Measurements from ENCODE around the gene DTX1.

Gene DTX1

GRCh38 chr12:113055594-113056380 is 743 bp upstream of the DTX1 start:
- DNase-seq (ENCODE audit: low read depth in 2 of 2) = no peak

- DNase-seq (ENCODE audit: low read depth in 2 of 2) = no peak
Measured at GRCh38 chr12:113056381-113056630, 224 bp upstream of the DTX1 start.

GRCh38 chr12:113057565-113058485 is 1.3 kb downstream of the DTX1 start:
- no peak for DNase-seq (ENCODE audit: low read depth in 2 of 2)

- DNase-seq (ENCODE audit: low read depth in 2 of 2) = no peak
Measured at GRCh38 chr12:113058553-113058952, 2.0 kb downstream of the DTX1 start.

GRCh38 chr12:113059071-113059595 is 2.6 kb downstream of the DTX1 start:
- DNase-seq (ENCODE audit: low read depth in 2 of 2) = no peak

GRCh38 chr12:113060336-113060960 is 3.9 kb downstream of the DTX1 start:
- DNase-seq (ENCODE audit: low read depth in 2 of 2) = no peak

GRCh38 chr12:113061061-113061694 is 4.6 kb downstream of the DTX1 start:
- no peak for DNase-seq (ENCODE audit: low read depth in 2 of 2)

- DNase-seq (ENCODE audit: low read depth in 2 of 2) = no peak
Measured at GRCh38 chr12:113062502-113063395, 6.2 kb downstream of the DTX1 start.

GRCh38 chr12:113063396-113064350 is 7.1 kb downstream of the DTX1 start:
- DNase-seq (ENCODE audit: low read depth in 2 of 2) = no peak

GRCh38 chr12:113064395-113065125 is 8.0 kb downstream of the DTX1 start:
- no peak for DNase-seq (ENCODE audit: low read depth in 2 of 2)

GRCh38 chr12:113065126-113066007 is 8.8 kb downstream of the DTX1 start:
- DNase-seq (ENCODE audit: low read depth in 2 of 2) = no peak

GRCh38 chr12:113066813-113067400 is 10.4 kb downstream of the DTX1 start:
- DNase-seq (ENCODE audit: low read depth in 2 of 2) = no peak

- DNase-seq (ENCODE audit: low read depth in 2 of 2) = no peak
Measured at GRCh38 chr12:113067987-113068935, 11.7 kb downstream of the DTX1 start.

GRCh38 chr12:113069149-113069548 is 12.6 kb downstream of the DTX1 start:
- DNase-seq (ENCODE audit: low read depth in 2 of 2) = no peak

- no peak for DNase-seq (ENCODE audit: low read depth in 2 of 2)
Measured at GRCh38 chr12:113069751-113070116, 13.2 kb downstream of the DTX1 start.

GRCh38 chr12:113070117-113070906 is 13.8 kb downstream of the DTX1 start:
- peak; percentile 47 to 68 for DNase-seq (ENCODE audit: low read depth in 2 of 2)

Data from stimulated activated CD8-positive, alpha-beta memory T cell treated with anti-CD3 and anti-CD28 coated beads, Interleukin-2, amount 100 ng/mL, for 48 hours (primary cell).